Measurements from ENCODE around the gene PLEKHA4. TPM values are rescaled to one million over a fixed set of nuclear protein-coding genes. Genes with fewer than 3 reads are reported as not detected.
"Not testable (repeated sequence)": the region's sequence is repeated elsewhere in the genome, so short reads cannot be mapped to it uniquely, and the experiment has no call there.

The PLEKHA4 gene
- total RNA-seq, 1 donor from 2014 or later, result 6.2 TPM

- no peak overlapping the region for H3K27ac Mint-ChIP-seq
- H3K79me2 ChIP-seq (ENCODE audit: low read depth), result no peaks in the 10 kb centered on the region
Measured at GRCh38 chr19:48907671-48908070, 39.3 kb upstream of the PLEKHA4 start.

GRCh38 chr19:48906324-48906723 lies 37.9 kb upstream of the PLEKHA4 start:
- Histone ChIP-seq H3K9me3 (ENCODE audit: low read depth) (no peaks in the 10 kb centered on the region), H3K9ac (no peak overlapping the region), H3K4me3 (no peak overlapping the region), H3K27ac (no peak overlapping the region), H3K27me3 (no peaks in the 10 kb centered on the region), H2AFZ (replicated peaks) (no peak overlapping the region), H3K4me2 (no peak overlapping the region), H3K4me1 (no peaks in the 10 kb centered on the region), H4K20me1 (ENCODE audit: low read depth) (peaks cover 3% of the 10 kb centered on the region), H3F3A (ENCODE audit: low read depth) (no peaks in the 10 kb centered on the region), H3K36me3 (no peaks in the 10 kb centered on the region), H3K79me2 (ENCODE audit: low read depth) (peaks cover 12% of the 10 kb centered on the region)
- no peak overlapping the region for H3K27ac Mint-ChIP-seq
- H3K27me3 Mint-ChIP-seq (ENCODE audit: insufficient read depth, low read depth), result peaks cover 2% of the 10 kb centered on the region
- no peak overlapping the region for H3K4me3 Mint-ChIP-seq
- peaks cover 2% of the 10 kb centered on the region for H3K4me1 Mint-ChIP-seq
- no peaks in the 10 kb centered on the region for H3K9me3 Mint-ChIP-seq
- TF ChIP-seq CTCF (IDR thresholded peaks at IDR 0.05), result no peak
- no peak for DNase-seq (ENCODE audit: low spot score)
- peaks cover 25% of the 10 kb centered on the region for H3K36me3 Mint-ChIP-seq

More at GRCh38 chr19:48907671-48908070, 39.3 kb upstream of the PLEKHA4 start:
- H2AFZ ChIP-seq (replicated peaks), result no peak overlapping the region
- no peaks in the 10 kb centered on the region for H3F3A ChIP-seq (ENCODE audit: low read depth)
- no peak overlapping the region for H3K27ac ChIP-seq
- no peaks in the 10 kb centered on the region for H3K9me3 ChIP-seq (ENCODE audit: low read depth)
- H3K4me1 ChIP-seq, result no peaks in the 10 kb centered on the region
- Mint-ChIP-seq H3K27me3 (ENCODE audit: insufficient read depth, low read depth) (peaks cover 2% of the 10 kb centered on the region), H3K4me1 (no peaks in the 10 kb centered on the region), H3K4me3 (no peak overlapping the region), H3K36me3 (peaks cover 25% of the 10 kb centered on the region), H3K9me3 (no peaks in the 10 kb centered on the region)
- H3K27me3 ChIP-seq, result no peaks in the 10 kb centered on the region
- no peaks in the 10 kb centered on the region for H3K36me3 ChIP-seq
- TF ChIP-seq EZH2 (IDR thresholded peaks at IDR 0.05) (no peak), EZH2phosphoT487 (IDR thresholded peaks at IDR 0.05) (no peak), CTCF (IDR thresholded peaks at IDR 0.05) (no peak)
- H3K4me2 ChIP-seq, result no peak overlapping the region
- H3K4me3 ChIP-seq, result no peak overlapping the region
- no peaks in the 10 kb centered on the region for H4K20me1 ChIP-seq (ENCODE audit: low read depth)
- DNase-seq (ENCODE audit: low spot score), result no peak
- H3K9ac ChIP-seq, result no peak overlapping the region

- no peaks in the 10 kb centered on the region for H3K9me3 ChIP-seq (ENCODE audit: low read depth)
- peaks cover 20% of the 10 kb centered on the region for H3K36me3 Mint-ChIP-seq
- no peak overlapping the region for H3K4me3 ChIP-seq
Measured at GRCh38 chr19:48905664-48906063, 37.2 kb upstream of the PLEKHA4 start.

GRCh38 chr19:48903788-48904187 lies 35.4 kb upstream of the PLEKHA4 start:
- not testable (repeated sequence) for H2AFZ ChIP-seq (replicated peaks); H3K9me3 Mint-ChIP-seq
- H3K36me3 Mint-ChIP-seq, result peaks cover 19% of the 10 kb centered on the region

More at GRCh38 chr19:48905664-48906063, 37.2 kb upstream of the PLEKHA4 start:
- Histone ChIP-seq H3K79me2 (ENCODE audit: low read depth) (peaks cover 19% of the 10 kb centered on the region), H3K4me1 (no peaks in the 10 kb centered on the region), H3K36me3 (no peaks in the 10 kb centered on the region), H3F3A (ENCODE audit: low read depth) (no peaks in the 10 kb centered on the region), H4K20me1 (ENCODE audit: low read depth) (peaks cover 4% of the 10 kb centered on the region), H2AFZ (replicated peaks) (no peak overlapping the region), H3K9ac (no peak overlapping the region), H3K27me3 (no peaks in the 10 kb centered on the region), H3K27ac (no peak overlapping the region), H3K4me2 (no peak overlapping the region)
- DNase-seq (ENCODE audit: low spot score), result no peak
- TF ChIP-seq EZH2phosphoT487 (IDR thresholded peaks at IDR 0.05) (no peak), EZH2 (IDR thresholded peaks at IDR 0.05) (no peak), CTCF (IDR thresholded peaks at IDR 0.05) (no peak)
- Mint-ChIP-seq H3K9me3 (no peaks in the 10 kb centered on the region), H3K4me1 (peaks cover 7% of the 10 kb centered on the region), H3K4me3 (no peak overlapping the region), H3K27ac (no peak overlapping the region), H3K27me3 (ENCODE audit: insufficient read depth, low read depth) (peaks cover 2% of the 10 kb centered on the region)

GRCh38 chr19:48902291-48902690 lies 33.9 kb upstream of the PLEKHA4 start:
- DNase-seq (ENCODE audit: low spot score); H3K36me3 ChIP-seq; H3K9ac ChIP-seq; H3K9me3 ChIP-seq (ENCODE audit: low read depth); H3K27me3 Mint-ChIP-seq (ENCODE audit: insufficient read depth, low read depth); H3K27ac Mint-ChIP-seq; H3K4me3 ChIP-seq; H3K9me3 Mint-ChIP-seq; H4K20me1 ChIP-seq (ENCODE audit: low read depth); H3K27me3 ChIP-seq; H2AFZ ChIP-seq (replicated peaks); H3K4me2 ChIP-seq; H3K4me1 ChIP-seq; H3K27ac ChIP-seq: not testable (repeated sequence)
- Mint-ChIP-seq H3K4me3 (peak overlapping the region; percentile 76), H3K36me3 (peaks cover 16% of the 10 kb centered on the region), H3K4me1 (peaks cover 19% of the 10 kb centered on the region)
- Histone ChIP-seq H3F3A (ENCODE audit: low read depth) (peaks cover 10% of the 10 kb centered on the region), H3K79me2 (ENCODE audit: low read depth) (peaks cover 23% of the 10 kb centered on the region)

More at GRCh38 chr19:48903788-48904187, 35.4 kb upstream of the PLEKHA4 start:
- H3K4me1 Mint-ChIP-seq, result peaks cover 19% of the 10 kb centered on the region
- not testable (repeated sequence) for H3K9me3 ChIP-seq (ENCODE audit: low read depth); H3K36me3 ChIP-seq; H3K4me2 ChIP-seq; H3K9ac ChIP-seq; H3K27me3 Mint-ChIP-seq (ENCODE audit: insufficient read depth, low read depth); H3K4me1 ChIP-seq; H3K27ac ChIP-seq; H3K27me3 ChIP-seq; H3K27ac Mint-ChIP-seq; H4K20me1 ChIP-seq (ENCODE audit: low read depth); DNase-seq (ENCODE audit: low spot score); H3K4me3 ChIP-seq; H3K4me3 Mint-ChIP-seq
- H3K79me2 ChIP-seq (ENCODE audit: low read depth), result peaks cover 23% of the 10 kb centered on the region
- peaks cover 10% of the 10 kb centered on the region for H3F3A ChIP-seq (ENCODE audit: low read depth)
